Glutamatergic neuron (in vitro differentiated cells): Measurements from ENCODE around the gene E4F1. TPM values are rescaled to one million over a fixed set of nuclear protein-coding genes. Genes with fewer than 3 reads are reported as not detected.

Experiments used
- DNase-seq: peaks from one replicate; pipeline ENCODE4 v3.0.0; 2022
- H3K27ac Mint-ChIP-seq: one replicate; pipeline ENCODE4 v1.8.0; 2020; ENCODE audit warnings: mild to moderate bottlenecking, mixed read lengths, inconsistent platforms; ENCODE audit not compliant: unreplicated experiment
- H3K27me3 Mint-ChIP-seq: one replicate; pipeline ENCODE4 v1.8.0; 2020; ENCODE audit warnings: mild to moderate bottlenecking, moderate library complexity, mixed read lengths, inconsistent platforms; ENCODE audit not compliant: unreplicated experiment
- H3K36me3 Mint-ChIP-seq: one replicate; pipeline ENCODE4 v1.8.0; 2020; ENCODE audit warnings: mild to moderate bottlenecking, mixed read lengths, inconsistent platforms; ENCODE audit not compliant: unreplicated experiment
- H3K4me1 Mint-ChIP-seq: one replicate; pipeline ENCODE4 v1.8.0; 2020; ENCODE audit warnings: mild to moderate bottlenecking, low read depth, mixed read lengths, inconsistent platforms; ENCODE audit not compliant: unreplicated experiment
- H3K4me3 Mint-ChIP-seq: one replicate; pipeline ENCODE4 v1.8.0; 2020; ENCODE audit warnings: mild to moderate bottlenecking, mixed read lengths, inconsistent platforms; ENCODE audit not compliant: unreplicated experiment
- H3K9me3 Mint-ChIP-seq: one replicate; pipeline ENCODE4 v1.8.0; 2020; ENCODE audit warnings: mild to moderate bottlenecking, moderate library complexity, mixed read lengths, inconsistent platforms; ENCODE audit not compliant: unreplicated experiment
- CTCF ChIP-seq: fragments of 200-600 bp; sonication (generic); IDR thresholded peaks from one replicate; pipeline ENCODE4 v1.5.0; 2021; ENCODE audit not compliant: partially characterized antibody, unreplicated experiment
- total RNA-seq: library from RNA; stranded (reverse); fragmentation: NEBNext Ultra II Directional; extraction: Animal tissue kit (Norgen Biotek cat#: 25700); gene quantifications from one replicate; pipeline ENCODE4 v1.2.1, GENCODE V29; 2021; ENCODE audit not compliant: unreplicated experiment

E4F1 gene
- total RNA-seq, 1 donor from 2014 or later: 53.4 TPM

- Mint-ChIP-seq H3K4me3 (no peak overlapping the region), H3K27me3 (no peaks in the 10 kb centered on the region), H3K4me1 (peaks cover 1% of the 10 kb centered on the region), H3K9me3 (peaks cover 3% of the 10 kb centered on the region), H3K27ac (no peak overlapping the region), H3K36me3 (no peaks in the 10 kb centered on the region)
- TF ChIP-seq CTCF: no peak
- DNase-seq: no peak
Measured at GRCh38 chr16:2179107-2179501, 44.3 kb upstream of the E4F1 start.

GRCh38 chr16:2179576-2179975 lies 43.8 kb upstream of the E4F1 start:
- Mint-ChIP-seq H3K4me1 (peaks cover 1% of the 10 kb centered on the region), H3K9me3 (peaks cover 3% of the 10 kb centered on the region), H3K27me3 (no peaks in the 10 kb centered on the region), H3K36me3 (no peaks in the 10 kb centered on the region), H3K27ac (no peak overlapping the region), H3K4me3 (no peak overlapping the region)
- no peak for TF ChIP-seq CTCF
- DNase-seq: no peak

- peaks cover 3% of the 10 kb centered on the region for H3K9me3 Mint-ChIP-seq
- no peaks in the 10 kb centered on the region for H3K27me3 Mint-ChIP-seq
Measured at GRCh38 chr16:2180461-2180860, 42.9 kb upstream of the E4F1 start.

GRCh38 chr16:2180962-2181923 lies 42.1 kb upstream of the E4F1 start:
- Mint-ChIP-seq H3K27me3 (no peaks in the 10 kb centered on the region), H3K9me3 (peaks cover 5% of the 10 kb centered on the region), H3K36me3 (no peaks in the 10 kb centered on the region), H3K4me3 (no peak overlapping the region), H3K4me1 (peaks cover 1% of the 10 kb centered on the region), H3K27ac (no peak overlapping the region)
- no peak for TF ChIP-seq CTCF
- DNase-seq: no peak

More at GRCh38 chr16:2180461-2180860, 42.9 kb upstream of the E4F1 start:
- Mint-ChIP-seq H3K4me3 (no peak overlapping the region), H3K36me3 (no peaks in the 10 kb centered on the region), H3K4me1 (peaks cover 1% of the 10 kb centered on the region), H3K27ac (no peak overlapping the region)
- no peak for TF ChIP-seq CTCF
- DNase-seq: no peak

- H3K27ac Mint-ChIP-seq: peak overlapping the region; percentile 19
- no peaks in the 10 kb centered on the region for H3K27me3 Mint-ChIP-seq
- no peak for DNase-seq
- H3K4me3 Mint-ChIP-seq: no peak overlapping the region
- H3K36me3 Mint-ChIP-seq: no peaks in the 10 kb centered on the region
- peaks cover 1% of the 10 kb centered on the region for H3K4me1 Mint-ChIP-seq
- H3K9me3 Mint-ChIP-seq: peaks cover 5% of the 10 kb centered on the region
- no peak for TF ChIP-seq CTCF
Measured at GRCh38 chr16:2181952-2182351, 41.4 kb upstream of the E4F1 start.
